H1 (cell line): Measurements from ENCODE around the gene FAM234A. TPM values are rescaled to one million over a fixed set of nuclear protein-coding genes. Genes with fewer than 3 reads are reported as not detected.

Source experiments
- CHD7 ChIP-seq: fragments of 300-600 bp; sonication (generic); IDR thresholded peaks from 2 replicates; pipeline ENCODE4 v1.7.1; 2012; ENCODE audit warnings: low read length, moderate library complexity, mild to moderate bottlenecking, inconsistent platforms; ENCODE audit not compliant: insufficient replicate concordance
- RFX5 ChIP-seq: IDR thresholded peaks from 2 replicates; pipeline ENCODE4 v1.6.1; 2011; ENCODE audit warnings: low read depth, low read length, improper control_type of control experiment, borderline replicate concordance
- TCF12 ChIP-seq: IDR thresholded peaks from 2 replicates; pipeline ENCODE4 v1.6.1; 2011; ENCODE audit warnings: low read depth, mild to moderate bottlenecking, low read length
- polyA plus RNA-seq, 7 experiments: library from polyadenylated mRNA; depleted of rRNA in 3 of 7; stranded (reverse) in 5 of 7; unstranded in 2 of 7; fragments of >200 nt in 5 of 7; fragments of 200-250 nt in 2 of 7; gene quantifications; 1 replicate in 5 of 7; 2 replicates in 1 of 7; 4 replicates in 1 of 7; pipeline versions ENCODE4 v1.2.1 to v1.2.3, GENCODE V29; 2011 to 2013; ENCODE audit warnings: missing spikeins in 2 of 7, mixed read lengths in 2 of 7
- total RNA-seq: library from RNA; stranded (reverse); fragmentation: NEBNext Ultra II Directional; extraction: Animal tissue kit (Norgen Biotek cat#: 25700); gene quantifications from 2 replicates; pipeline ENCODE4 v1.2.1, GENCODE V29; 2021

FAM234A gene
- total and polyA plus RNA-seq, 2 of the 8 experiments (the other 6 are each of a cell fraction or from before 2014, with no cell fraction given) = 80.6 to 104 TPM

- TF ChIP-seq CHD7 (no peak), RFX5 (no peak), TCF12 (no peak)
Observed at GRCh38 chr16:200388-200787, 34.2 kb upstream of the FAM234A start (continued).
